Mucosa of stomach (tissue), 1 donor: ENCODE measurements around the gene NOX5.

Source experiments
- H3K27me3 ChIP-seq: one replicate; pipeline ENCODE4 v1.7.0; 2013; ENCODE audit warnings: mild to moderate bottlenecking, low read length; ENCODE audit not compliant: control insufficient read depth, insufficient read depth
- H3K36me3 ChIP-seq: one replicate; pipeline ENCODE4 v1.7.0; 2013; ENCODE audit warnings: low read length; ENCODE audit not compliant: control insufficient read depth, insufficient read depth
- H3K4me1 ChIP-seq: one replicate; pipeline ENCODE4 v1.7.0; 2013; ENCODE audit warnings: mild to moderate bottlenecking, low read length; ENCODE audit not compliant: control insufficient read depth, insufficient read depth
- H3K4me3 ChIP-seq: one replicate; pipeline ENCODE4 v1.7.0; 2013; ENCODE audit warnings: low read length
- H3K9ac ChIP-seq: one replicate; pipeline ENCODE4 v1.7.0; 2013; ENCODE audit warnings: mild to moderate bottlenecking, low read length, moderate library complexity
- H3K9me3 ChIP-seq: one replicate; pipeline ENCODE4 v1.7.0; 2013; ENCODE audit warnings: mild to moderate bottlenecking, low read length, moderate library complexity; ENCODE audit not compliant: control insufficient read depth
- donor health status: Pancreatic carcinoma.

NOX5 gene

DNA sequence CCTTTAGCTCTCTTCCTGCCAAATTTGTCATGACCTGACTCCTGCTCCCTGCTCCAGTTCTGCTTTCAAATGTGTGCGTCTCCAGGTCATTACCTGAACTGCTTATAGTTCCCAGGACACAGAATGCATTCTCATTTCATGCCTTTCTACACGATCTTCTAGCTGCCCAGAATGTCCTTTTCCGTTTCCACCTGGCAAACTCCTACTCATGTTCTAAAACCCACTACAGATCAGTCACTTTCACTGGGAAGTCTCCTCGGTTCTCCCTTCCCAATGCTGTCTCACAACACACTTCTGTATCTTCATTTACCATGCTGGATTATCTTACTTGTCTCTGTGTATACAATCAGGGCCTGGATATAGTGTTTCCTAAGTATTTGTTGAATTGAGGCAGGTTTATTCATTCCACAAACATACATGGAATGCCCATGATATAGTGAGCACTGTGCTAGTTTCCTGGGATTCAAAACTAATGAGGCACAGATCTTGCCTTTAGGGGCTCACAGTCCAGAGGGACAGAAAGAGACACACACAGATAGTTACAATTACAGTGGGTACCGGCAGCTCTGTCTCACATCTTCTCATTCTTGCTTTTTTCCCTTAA lies 1.6 kb upstream of the NOX5 start:
- Histone ChIP-seq H3K9me3 (peaks cover 7% of the 10 kb centered on the region), H3K27me3 (no peaks in the 10 kb centered on the region), H3K9ac (no peak overlapping the region), H3K4me1 (no peaks in the 10 kb centered on the region), H3K4me3 (no peak overlapping the region), H3K36me3 (no peaks in the 10 kb centered on the region)

DNA sequence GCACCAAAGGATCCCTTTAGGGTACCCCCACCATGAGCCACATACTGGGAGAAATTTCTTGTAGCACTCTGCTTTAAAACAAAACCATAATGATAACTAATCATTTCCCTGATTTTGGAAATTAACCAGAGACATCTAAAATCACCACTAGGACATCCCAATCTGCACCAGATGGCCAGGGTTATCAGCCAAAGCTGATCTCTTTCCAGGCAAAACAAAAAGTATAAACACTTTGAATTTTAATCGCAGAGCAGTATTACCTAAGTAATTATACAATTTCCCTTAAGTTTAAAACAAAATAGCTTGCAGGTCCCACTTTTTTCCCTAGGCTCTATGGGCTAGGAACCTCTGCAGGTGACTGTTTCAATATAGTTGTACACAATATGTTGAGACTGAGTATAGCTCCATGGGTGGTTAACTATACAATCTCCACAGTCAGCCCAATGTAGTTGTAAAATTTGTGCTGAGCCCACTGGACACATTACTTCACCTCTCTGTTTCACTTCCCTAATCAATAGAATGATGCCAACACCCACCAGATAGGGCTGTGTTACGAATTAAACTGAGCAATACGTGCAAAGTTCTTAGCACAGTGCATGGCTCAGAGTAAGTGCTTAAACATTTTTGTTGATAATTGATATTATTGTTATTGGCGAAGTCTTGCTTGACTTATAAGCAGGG lies 629 bp upstream of the NOX5 start:
- H3K9ac ChIP-seq = no peak overlapping the region
- no peak overlapping the region for H3K4me3 ChIP-seq
- H3K27me3 ChIP-seq = no peaks in the 10 kb centered on the region
- no peaks in the 10 kb centered on the region for H3K4me1 ChIP-seq
- H3K9me3 ChIP-seq = no peaks in the 10 kb centered on the region
- H3K36me3 ChIP-seq = no peaks in the 10 kb centered on the region

DNA sequence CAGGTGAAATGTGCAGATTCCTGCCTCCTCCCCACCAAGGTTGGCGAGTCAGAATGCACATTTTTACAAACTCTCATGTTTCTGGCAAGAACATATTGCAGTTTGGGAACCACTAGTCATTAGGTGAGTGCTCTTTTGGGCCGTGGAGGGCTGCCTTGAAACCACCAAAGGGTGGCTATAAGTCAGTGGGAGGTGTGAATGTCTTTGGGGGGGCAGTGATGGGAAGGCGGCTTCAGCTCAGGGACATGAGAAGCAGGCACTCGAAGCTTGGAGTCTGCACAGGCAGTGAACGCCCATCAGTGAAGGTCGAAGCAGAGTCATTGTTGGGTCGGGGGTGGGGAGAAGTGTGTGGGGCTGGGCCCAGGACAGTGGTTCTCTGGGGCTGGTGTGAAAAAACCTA lies 1.1 kb downstream of the NOX5 start:
- no peaks in the 10 kb centered on the region for H3K4me1 ChIP-seq
- no peak overlapping the region for H3K4me3 ChIP-seq
- H3K9ac ChIP-seq = no peak overlapping the region
- H3K27me3 ChIP-seq = no peaks in the 10 kb centered on the region
- H3K36me3 ChIP-seq = no peaks in the 10 kb centered on the region
- H3K9me3 ChIP-seq = no peaks in the 10 kb centered on the region

DNA sequence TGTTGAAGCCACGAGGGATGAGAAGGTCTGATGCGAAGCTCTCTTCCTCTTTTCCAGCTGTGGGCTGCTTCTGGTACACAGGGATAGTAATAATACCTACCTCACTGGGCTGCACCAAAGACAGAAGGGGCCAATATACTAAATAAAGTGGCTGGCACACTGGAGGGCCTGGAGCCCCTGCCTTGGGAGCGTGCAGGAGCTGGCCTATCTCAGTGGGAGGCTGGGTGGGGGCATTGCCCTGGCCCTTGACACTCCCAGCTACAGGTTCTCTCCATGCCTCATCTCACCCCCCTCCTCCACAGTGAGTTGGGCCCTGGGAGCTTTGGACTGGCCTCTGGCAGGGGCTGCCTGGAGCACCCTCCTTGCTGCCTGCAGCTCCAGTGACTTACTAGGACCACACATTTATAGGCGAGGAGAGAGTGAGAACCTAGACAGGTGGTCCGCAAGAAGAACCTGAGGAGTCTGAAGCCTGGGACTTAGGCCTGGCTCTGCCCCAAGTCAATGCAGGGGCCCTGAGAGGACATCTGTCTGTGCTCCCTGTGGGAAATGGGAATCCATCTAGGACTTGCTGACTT lies 1.6 kb downstream of the NOX5 start:
- Histone ChIP-seq H3K4me3 (no peak overlapping the region), H3K36me3 (no peaks in the 10 kb centered on the region), H3K27me3 (no peaks in the 10 kb centered on the region), H3K9me3 (no peaks in the 10 kb centered on the region), H3K9ac (no peak overlapping the region), H3K4me1 (no peaks in the 10 kb centered on the region)

DNA sequence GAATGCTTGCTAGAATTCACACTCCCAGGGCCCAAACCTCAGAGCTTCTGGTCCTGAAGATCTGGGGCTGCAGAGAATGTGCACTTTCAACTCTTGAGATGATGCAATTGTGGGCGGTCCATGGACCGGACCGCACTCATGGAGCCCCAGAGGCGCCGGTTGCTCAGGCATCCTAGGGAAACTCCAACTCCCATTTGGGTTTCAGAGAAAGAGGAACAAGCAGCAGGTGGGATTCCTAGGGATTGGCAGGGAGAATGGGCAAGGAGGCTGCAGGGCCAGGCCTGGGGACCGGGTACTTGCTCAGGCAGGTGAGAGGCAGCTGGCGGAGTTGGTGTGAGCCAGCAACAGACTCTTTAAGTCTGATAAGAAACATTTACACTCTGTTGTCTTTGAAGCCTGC lies 3.5 kb downstream of the NOX5 start:
- Histone ChIP-seq H3K36me3 (no peaks in the 10 kb centered on the region), H3K9me3 (no peaks in the 10 kb centered on the region), H3K4me3 (no peak overlapping the region), H3K9ac (no peak overlapping the region), H3K4me1 (no peaks in the 10 kb centered on the region), H3K27me3 (no peaks in the 10 kb centered on the region)

DNA sequence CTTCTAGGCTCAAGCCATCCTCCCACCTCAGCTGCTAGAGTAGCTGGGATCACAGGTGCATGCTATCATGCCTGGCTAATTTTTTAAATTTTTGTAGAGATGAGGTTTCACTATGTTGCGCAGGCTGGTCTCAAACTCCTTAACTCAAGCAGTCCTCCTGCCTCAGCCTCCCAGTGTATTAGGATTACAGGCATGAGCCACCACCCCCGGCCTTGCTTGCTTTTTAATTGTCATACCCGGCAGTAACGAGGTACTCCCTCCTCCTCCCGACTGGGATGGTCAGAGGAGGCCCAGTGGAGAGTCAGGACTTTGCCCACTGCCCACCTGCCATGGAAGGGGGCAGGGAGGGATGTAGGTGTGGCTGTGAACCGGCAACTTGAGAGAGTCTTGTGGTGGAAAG lies 4.5 kb downstream of the NOX5 start:
- Histone ChIP-seq H3K9ac (no peak overlapping the region), H3K27me3 (no peaks in the 10 kb centered on the region), H3K4me1 (no peaks in the 10 kb centered on the region), H3K4me3 (no peak overlapping the region), H3K36me3 (no peaks in the 10 kb centered on the region), H3K9me3 (no peaks in the 10 kb centered on the region)

DNA sequence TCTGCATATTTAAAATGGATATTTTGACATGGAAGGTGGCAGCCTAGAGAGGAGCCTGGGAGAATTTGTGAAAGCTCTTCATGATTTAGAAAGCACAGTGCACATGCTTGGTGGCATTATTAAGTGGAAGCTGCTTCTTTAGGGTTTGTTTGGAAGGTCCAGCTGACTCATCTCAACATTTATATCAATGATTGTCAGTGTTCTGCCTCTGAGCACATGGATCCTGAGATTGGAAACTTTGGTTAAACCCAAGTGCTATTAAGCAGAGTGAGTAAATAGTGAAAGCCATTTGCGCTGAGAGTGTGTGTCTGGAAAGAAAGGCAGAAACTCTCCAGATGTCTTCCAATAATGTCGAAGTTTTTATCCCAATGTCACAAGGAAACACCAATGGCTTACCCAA lies 7.4 kb downstream of the NOX5 start:
- Histone ChIP-seq H3K27me3 (no peaks in the 10 kb centered on the region), H3K9ac (no peak overlapping the region), H3K4me1 (no peaks in the 10 kb centered on the region), H3K9me3 (no peaks in the 10 kb centered on the region), H3K36me3 (no peaks in the 10 kb centered on the region), H3K4me3 (no peak overlapping the region)

DNA sequence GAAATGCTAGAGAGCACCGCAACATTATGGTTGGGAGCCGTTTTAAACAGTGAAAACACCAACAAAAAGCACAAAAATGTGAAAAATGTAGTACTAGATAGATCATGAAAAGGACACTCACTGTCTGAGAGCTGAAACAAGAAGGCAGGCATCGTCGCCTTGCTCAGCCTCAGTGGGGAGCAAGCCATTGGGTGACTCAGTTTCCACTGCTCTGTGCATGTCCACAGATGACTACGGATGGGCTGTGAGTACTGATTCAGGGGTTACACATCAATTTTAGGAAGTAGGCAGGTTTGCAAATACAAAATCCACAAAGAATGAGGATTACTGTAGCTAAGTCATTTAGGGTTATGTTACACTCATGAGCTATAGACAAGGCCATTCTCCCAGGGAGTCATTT lies 10.8 kb downstream of the NOX5 start:
- Histone ChIP-seq H3K9ac (no peak overlapping the region), H3K4me3 (no peak overlapping the region)

DNA sequence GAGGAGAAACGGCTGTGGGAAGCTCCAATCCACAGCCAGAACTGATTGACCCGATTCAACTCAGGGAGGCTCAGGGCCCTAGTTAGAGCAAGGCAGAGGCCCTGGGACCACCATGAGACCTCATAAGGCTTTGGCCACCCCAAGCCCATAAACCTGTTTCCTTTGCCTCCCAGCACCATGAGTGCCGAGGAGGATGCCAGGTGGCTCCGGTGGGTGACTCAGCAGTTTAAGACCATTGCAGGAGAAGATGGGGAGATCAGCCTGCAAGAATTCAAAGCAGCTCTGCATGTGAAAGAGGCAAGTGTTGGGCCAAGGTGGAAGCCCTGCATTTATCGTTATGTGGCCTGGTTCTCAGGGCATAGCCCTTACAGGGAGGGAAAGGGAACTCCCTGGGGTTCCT lies 11.9 kb downstream of the NOX5 start:
- no peak overlapping the region for H3K4me3 ChIP-seq
- H3K36me3 ChIP-seq = no peaks in the 10 kb centered on the region
- no peak overlapping the region for H3K9ac ChIP-seq
- H3K4me1 ChIP-seq = no peaks in the 10 kb centered on the region
- no peaks in the 10 kb centered on the region for H3K9me3 ChIP-seq
- H3K27me3 ChIP-seq = peaks cover 3% of the 10 kb centered on the region

More for the DNA sequence above, 10.8 kb downstream of the NOX5 start:
- no peaks in the 10 kb centered on the region for H3K27me3 ChIP-seq
- no peaks in the 10 kb centered on the region for H3K9me3 ChIP-seq
- H3K36me3 ChIP-seq = no peaks in the 10 kb centered on the region
- no peaks in the 10 kb centered on the region for H3K4me1 ChIP-seq

DNA sequence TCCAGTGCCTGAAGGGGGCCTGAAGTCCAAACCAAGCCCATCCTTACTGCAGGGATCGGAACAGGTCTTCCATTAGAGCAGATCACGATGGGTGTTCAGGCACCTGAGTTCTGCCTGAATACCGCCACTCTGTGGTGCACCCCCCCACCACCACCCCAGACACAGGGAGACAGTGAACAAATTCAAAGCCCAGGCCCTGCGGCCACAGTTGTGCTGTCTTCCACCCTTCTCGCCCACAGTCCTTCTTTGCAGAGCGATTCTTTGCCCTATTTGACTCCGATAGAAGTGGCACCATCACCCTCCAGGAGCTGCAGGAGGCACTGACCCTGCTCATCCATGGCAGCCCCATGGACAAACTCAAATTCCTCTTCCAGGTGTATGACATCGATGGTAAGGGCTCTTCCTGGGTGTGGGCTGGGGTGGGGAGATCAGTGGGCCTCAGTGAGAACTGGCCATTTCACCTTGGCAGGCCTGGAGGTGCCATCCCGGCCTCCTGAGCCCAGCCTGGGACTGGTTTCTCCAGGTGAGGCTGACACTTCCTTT lies 13.6 kb downstream of the NOX5 start:
- no peak overlapping the region for H3K9ac ChIP-seq
- no peak overlapping the region for H3K4me3 ChIP-seq
- peaks cover 8% of the 10 kb centered on the region for H3K27me3 ChIP-seq
- H3K4me1 ChIP-seq = no peaks in the 10 kb centered on the region
- H3K36me3 ChIP-seq = no peaks in the 10 kb centered on the region
- H3K9me3 ChIP-seq = no peaks in the 10 kb centered on the region

DNA sequence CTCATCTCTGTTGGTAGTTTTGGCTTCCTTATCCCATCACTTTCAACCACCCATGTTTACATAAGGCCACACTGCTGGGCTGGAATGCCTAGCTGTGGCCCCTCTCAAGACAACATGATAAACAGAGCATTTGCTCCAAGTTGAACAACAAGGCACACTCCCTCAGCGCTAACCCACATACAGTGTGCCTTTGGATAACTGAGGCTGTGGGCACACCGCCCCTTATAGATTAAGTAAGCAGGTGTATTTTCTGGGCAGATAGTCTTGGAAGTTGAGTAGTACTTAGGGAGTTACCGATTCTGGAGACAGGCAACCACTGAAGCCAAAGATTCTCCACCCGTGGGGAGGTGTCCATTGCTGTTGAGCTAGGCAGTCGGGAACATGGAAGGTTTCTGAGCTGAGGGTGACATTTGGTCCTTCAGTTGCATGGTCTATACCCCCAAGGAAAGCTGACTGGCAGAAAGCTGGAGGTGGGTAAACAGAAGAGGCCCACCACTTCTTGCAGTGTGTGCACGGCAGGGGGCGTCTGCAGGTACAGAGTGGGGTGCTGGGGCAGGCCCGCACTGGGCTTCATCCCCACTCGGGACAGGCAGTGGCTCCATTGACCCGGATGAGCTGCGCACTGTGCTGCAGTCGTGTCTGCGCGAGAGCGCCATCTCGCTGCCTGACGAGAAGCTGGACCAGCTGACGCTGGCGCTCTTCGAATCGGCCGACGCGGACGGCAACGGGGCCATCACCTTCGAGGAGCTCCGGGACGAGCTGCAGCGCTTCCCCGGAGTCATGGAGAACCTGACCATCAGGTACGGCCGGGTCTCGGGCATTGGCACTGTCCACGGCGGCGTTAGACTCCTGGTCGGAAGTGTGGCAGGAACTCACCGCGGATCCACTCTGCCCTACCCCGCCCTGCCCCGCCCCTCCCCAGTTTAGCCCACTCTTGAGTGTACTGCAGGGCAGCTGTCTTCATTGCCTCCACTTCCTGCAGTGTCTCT lies 16.8 kb downstream of the NOX5 start:
- Histone ChIP-seq H3K9me3 (no peaks in the 10 kb centered on the region), H3K4me1 (no peaks in the 10 kb centered on the region), H3K4me3 (no peak overlapping the region), H3K36me3 (no peaks in the 10 kb centered on the region), H3K27me3 (peaks cover 16% of the 10 kb centered on the region), H3K9ac (no peak overlapping the region)
